Right atrium auricular region (tissue), 2 donors: Measurements from ENCODE around the gene FZD10. TPM values are rescaled to one million over a fixed set of nuclear protein-coding genes. Genes with fewer than 3 reads are reported as not detected.

Experiments used
- DNase-seq: peaks from one replicate; pipeline ENCODE4 v3.0.0-alpha.2; 2019; ENCODE audit warnings: low spot score
- H3K27ac ChIP-seq, 2 donors: fragments of 200-600 bp; sonication (generic); 1 replicate in 1 of 2; 2 replicates in 1 of 2; pipeline ENCODE4 v1.5.1; 2016 to 2019
- H3K27me3 ChIP-seq, 2 donors: fragments of 200-600 bp; sonication (generic); one replicate each; pipeline versions ENCODE4 v1.5.1 to v1.6.0; 2017 to 2019
- H3K36me3 ChIP-seq: fragments of 200-600 bp; sonication (generic); one replicate; pipeline ENCODE4 v1.5.1; 2016
- H3K4me1 ChIP-seq, 2 donors: fragments of 200-600 bp; sonication (generic); one replicate each; pipeline versions ENCODE4 v1.5.1 to v1.6.0; 2017 to 2019
- H3K4me3 ChIP-seq, 2 donors: fragments of 200-600 bp; sonication (generic); 1 replicate in 1 of 2; 2 replicates in 1 of 2; pipeline ENCODE4 v1.5.1; 2017 to 2019; ENCODE audit warnings: mild to moderate bottlenecking in 1 of 2, moderate library complexity in 1 of 2
- H3K9me3 ChIP-seq, 2 donors: fragments of 200-600 bp; sonication (generic); one replicate each; pipeline ENCODE4 v1.5.1; 2019
- CTCF ChIP-seq, 2 donors: fragments of 200-600 bp; sonication (generic); IDR thresholded peaks; one replicate each; pipeline ENCODE4 v1.5.1; 2019; ENCODE audit warnings: antibody characterized with exemption in 2 of 2
- total RNA-seq, 2 donors: library from RNA; depleted of rRNA; stranded (reverse); fragments of >200 nt; gene quantifications; one replicate each; pipeline ENCODE4 v1.1.0, GENCODE V29; 2016

FZD10 gene
- total RNA-seq, 2 donors from 2014 or later, result 0.19 to 0.28 TPM

- no peak overlapping the region for H3K27ac ChIP-seq
- no peaks in the 10 kb centered on the region for H3K4me1 ChIP-seq
- no peaks in the 10 kb centered on the region for H3K9me3 ChIP-seq
- no peaks in the 10 kb centered on the region for H3K27me3 ChIP-seq
- DNase-seq, result no peak
- TF ChIP-seq CTCF (IDR thresholded peaks at IDR 0.05), result no peak
- H3K36me3 ChIP-seq, result no peaks in the 10 kb centered on the region
- no peak overlapping the region for H3K4me3 ChIP-seq
Measured at GRCh38 chr12:130143136-130143535, 19.1 kb upstream of the FZD10 start.

- H3K27me3 ChIP-seq, result no peaks in the 10 kb centered on the region
Measured at GRCh38 chr12:130144256-130144655, 18.0 kb upstream of the FZD10 start.

GRCh38 chr12:130145731-130146130 is 16.5 kb upstream of the FZD10 start:
- Histone ChIP-seq H3K4me3 (no peak overlapping the region), H3K9me3 (no peaks in the 10 kb centered on the region), H3K27ac (no peak overlapping the region), H3K27me3 (no peaks in the 10 kb centered on the region), H3K4me1 (no peaks in the 10 kb centered on the region), H3K36me3 (no peaks in the 10 kb centered on the region)
- DNase-seq, result no peak
- no peak for TF ChIP-seq CTCF (IDR thresholded peaks at IDR 0.05)

More at GRCh38 chr12:130144256-130144655, 18.0 kb upstream of the FZD10 start:
- H3K4me3 ChIP-seq, result no peak overlapping the region
- DNase-seq, result no peak
- H3K4me1 ChIP-seq, result no peaks in the 10 kb centered on the region
- no peaks in the 10 kb centered on the region for H3K9me3 ChIP-seq
- no peak for TF ChIP-seq CTCF (IDR thresholded peaks at IDR 0.05)
- H3K36me3 ChIP-seq, result no peaks in the 10 kb centered on the region
- no peak overlapping the region for H3K27ac ChIP-seq

GRCh38 chr12:130146176-130146931 is 15.9 kb upstream of the FZD10 start:
- DNase-seq, result no peak
- Histone ChIP-seq H3K36me3 (no peaks in the 10 kb centered on the region), H3K27ac (no peak overlapping the region), H3K4me1 (no peaks in the 10 kb centered on the region), H3K9me3 (no peaks in the 10 kb centered on the region), H3K27me3 (no peaks in the 10 kb centered on the region), H3K4me3 (no peak overlapping the region)
- TF ChIP-seq CTCF (IDR thresholded peaks at IDR 0.05), result no peak

- Histone ChIP-seq H3K27ac (no peak overlapping the region), H3K27me3 (no peaks in the 10 kb centered on the region), H3K4me3 (no peak overlapping the region), H3K9me3 (no peaks in the 10 kb centered on the region), H3K36me3 (no peaks in the 10 kb centered on the region), H3K4me1 (no peaks in the 10 kb centered on the region)
- no peak for DNase-seq
- no peak for TF ChIP-seq CTCF (IDR thresholded peaks at IDR 0.05)
Measured at GRCh38 chr12:130147875-130148596, 14.2 kb upstream of the FZD10 start.
